Measurements from ENCODE around the gene CAMK2B. TPM values are rescaled to one million over a fixed set of nuclear protein-coding genes. Genes with fewer than 3 reads are reported as not detected.
"Not testable (repeated sequence)": the region's sequence is repeated elsewhere in the genome, so short reads cannot be mapped to it uniquely, and the experiment has no call there.

The CAMK2B gene
- total RNA-seq, 1 donor from 2014 or later: 0.09 TPM

DNA sequence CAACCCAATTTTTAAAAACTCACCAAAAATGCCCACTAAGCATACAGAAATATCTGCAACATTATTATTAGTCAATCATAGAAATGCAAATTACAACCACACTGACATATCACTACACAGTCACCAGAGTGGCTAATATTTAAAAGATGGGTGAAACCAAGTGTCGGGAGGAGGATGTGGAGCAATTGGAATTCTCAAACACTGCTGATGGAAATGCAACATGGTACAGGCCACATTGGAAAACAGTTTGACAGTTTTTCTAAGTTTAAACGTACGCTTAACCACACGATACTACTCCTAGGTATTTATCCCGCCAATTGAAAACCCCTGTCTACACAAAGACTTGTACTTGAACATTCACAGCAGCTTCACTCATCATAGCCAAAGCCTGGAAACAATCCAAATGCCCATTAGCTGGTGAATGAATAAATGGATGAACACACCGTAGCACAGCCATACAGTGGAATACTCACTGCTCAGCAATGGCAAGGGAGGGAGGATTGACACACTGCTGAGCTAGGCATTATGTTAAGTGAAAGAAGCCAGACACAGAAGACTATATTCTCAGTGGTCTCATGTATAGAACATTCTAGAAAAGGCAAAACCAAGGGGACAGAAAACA, 152.5 kb downstream of the CAMK2B start:
- no peak overlapping the region for H3K27ac Mint-ChIP-seq
- H3K79me2 ChIP-seq (ENCODE audit: low read depth): no peaks in the 10 kb centered on the region
- H3K27me3 Mint-ChIP-seq (ENCODE audit: insufficient read depth, low read depth): peaks cover 3% of the 10 kb centered on the region
- no peak overlapping the region for H3K4me3 Mint-ChIP-seq
- H3K27me3 ChIP-seq: peaks cover 6% of the 10 kb centered on the region
- DNase-seq (ENCODE audit: low spot score): no peak
- H2AFZ ChIP-seq (replicated peaks): no peak overlapping the region
- TF ChIP-seq, protein P1, sequence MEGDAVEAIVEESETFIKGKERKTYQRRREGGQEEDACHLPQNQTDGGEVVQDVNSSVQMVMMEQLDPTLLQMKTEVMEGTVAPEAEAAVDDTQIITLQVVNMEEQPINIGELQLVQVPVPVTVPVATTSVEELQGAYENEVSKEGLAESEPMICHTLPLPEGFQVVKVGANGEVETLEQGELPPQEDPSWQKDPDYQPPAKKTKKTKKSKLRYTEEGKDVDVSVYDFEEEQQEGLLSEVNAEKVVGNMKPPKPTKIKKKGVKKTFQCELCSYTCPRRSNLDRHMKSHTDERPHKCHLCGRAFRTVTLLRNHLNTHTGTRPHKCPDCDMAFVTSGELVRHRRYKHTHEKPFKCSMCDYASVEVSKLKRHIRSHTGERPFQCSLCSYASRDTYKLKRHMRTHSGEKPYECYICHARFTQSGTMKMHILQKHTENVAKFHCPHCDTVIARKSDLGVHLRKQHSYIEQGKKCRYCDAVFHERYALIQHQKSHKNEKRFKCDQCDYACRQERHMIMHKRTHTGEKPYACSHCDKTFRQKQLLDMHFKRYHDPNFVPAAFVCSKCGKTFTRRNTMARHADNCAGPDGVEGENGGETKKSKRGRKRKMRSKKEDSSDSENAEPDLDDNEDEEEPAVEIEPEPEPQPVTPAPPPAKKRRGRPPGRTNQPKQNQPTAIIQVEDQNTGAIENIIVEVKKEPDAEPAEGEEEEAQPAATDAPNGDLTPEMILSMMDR (IDR thresholded peaks at IDR 0.05): no peak
- no peak for TF ChIP-seq EZH2phosphoT487 (IDR thresholded peaks at IDR 0.05)
- TF ChIP-seq EZH2 (IDR thresholded peaks at IDR 0.05): no peak
- H3K36me3 ChIP-seq: no peaks in the 10 kb centered on the region
- H3K4me3 ChIP-seq: no peak overlapping the region
- peaks cover 8% of the 10 kb centered on the region for H3K9me3 Mint-ChIP-seq
- H3K9ac ChIP-seq: no peak overlapping the region
- H3K36me3 Mint-ChIP-seq: no peaks in the 10 kb centered on the region
- H3F3A ChIP-seq (ENCODE audit: low read depth): no peaks in the 10 kb centered on the region
- H3K4me1 ChIP-seq: peaks cover 4% of the 10 kb centered on the region
- H4K20me1 ChIP-seq (ENCODE audit: low read depth): no peaks in the 10 kb centered on the region
- H3K4me2 ChIP-seq: no peak overlapping the region
- peaks cover 20% of the 10 kb centered on the region for H3K4me1 Mint-ChIP-seq
- H3K27ac ChIP-seq: no peak overlapping the region
- H3K9me3 ChIP-seq (ENCODE audit: low read depth): no peaks in the 10 kb centered on the region

DNA sequence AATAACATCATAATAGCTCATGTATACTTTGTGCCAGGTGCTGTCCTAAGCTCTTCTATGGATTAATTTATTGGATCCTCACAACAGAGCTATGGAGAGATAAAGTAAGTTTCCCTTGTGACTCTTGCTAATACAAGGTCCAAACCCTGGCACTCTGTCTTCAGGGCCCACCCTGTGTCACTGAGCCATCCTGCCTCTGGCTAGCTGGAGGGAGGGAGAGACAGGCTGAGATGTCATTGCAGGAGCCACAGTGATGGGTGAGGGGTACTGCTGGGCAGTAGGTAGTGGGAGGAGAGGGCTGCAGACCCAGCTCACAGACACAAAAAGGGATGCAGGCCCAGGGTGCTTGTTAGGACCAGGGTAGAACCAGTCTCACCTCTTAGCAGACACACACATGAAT, 153.0 kb downstream of the CAMK2B start:
- DNase-seq (ENCODE audit: low spot score): no peak
- H3K4me2 ChIP-seq: no peak overlapping the region
- Mint-ChIP-seq H3K9me3 (peaks cover 8% of the 10 kb centered on the region), H3K4me3 (no peak overlapping the region), H3K27me3 (ENCODE audit: insufficient read depth, low read depth) (peaks cover 3% of the 10 kb centered on the region), H3K4me1 (peaks cover 15% of the 10 kb centered on the region), H3K36me3 (no peaks in the 10 kb centered on the region), H3K27ac (no peak overlapping the region)
- H3K9ac ChIP-seq: no peak overlapping the region
- no peaks in the 10 kb centered on the region for H3K36me3 ChIP-seq
- H3K4me3 ChIP-seq: no peak overlapping the region
- H3K27ac ChIP-seq: no peak overlapping the region
- no peaks in the 10 kb centered on the region for H3K9me3 ChIP-seq (ENCODE audit: low read depth)
- no peak for TF ChIP-seq EZH2phosphoT487 (IDR thresholded peaks at IDR 0.05)
- TF ChIP-seq, protein P1 (IDR thresholded peaks at IDR 0.05): no peak
- no peak for TF ChIP-seq EZH2 (IDR thresholded peaks at IDR 0.05)
- H3K79me2 ChIP-seq (ENCODE audit: low read depth): no peaks in the 10 kb centered on the region
- no peak overlapping the region for H2AFZ ChIP-seq (replicated peaks)
- no peaks in the 10 kb centered on the region for H3F3A ChIP-seq (ENCODE audit: low read depth)
- H4K20me1 ChIP-seq (ENCODE audit: low read depth): no peaks in the 10 kb centered on the region
- peaks cover 6% of the 10 kb centered on the region for H3K27me3 ChIP-seq
- H3K4me1 ChIP-seq: no peaks in the 10 kb centered on the region

DNA sequence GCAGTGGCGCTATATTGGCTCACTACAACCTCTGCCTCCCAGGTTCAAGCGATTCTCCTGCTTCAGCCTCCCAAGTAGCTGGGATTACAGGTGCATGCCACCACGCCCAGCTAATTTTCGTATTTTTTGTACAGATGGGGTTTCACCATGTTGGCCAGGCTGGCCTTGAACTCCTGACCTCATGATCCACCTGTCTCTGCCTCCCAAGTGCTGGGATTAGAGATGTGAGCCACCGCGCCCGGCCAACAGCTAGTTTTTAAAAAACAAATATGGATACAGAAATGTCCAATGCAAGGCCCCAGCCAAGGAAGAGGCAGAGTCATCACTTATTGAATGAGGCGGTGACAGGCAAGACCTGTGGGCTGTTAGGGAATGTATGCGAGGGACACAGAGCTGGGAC, 153.5 kb downstream of the CAMK2B start:
- H4K20me1 ChIP-seq (ENCODE audit: low read depth); H3K4me3 ChIP-seq; H3K4me2 ChIP-seq; H3K36me3 ChIP-seq; H3K4me3 Mint-ChIP-seq; H3K9me3 Mint-ChIP-seq; H3K36me3 Mint-ChIP-seq; H3K9ac ChIP-seq; H3F3A ChIP-seq (ENCODE audit: low read depth); H3K27me3 Mint-ChIP-seq (ENCODE audit: insufficient read depth, low read depth); H3K9me3 ChIP-seq (ENCODE audit: low read depth); DNase-seq (ENCODE audit: low spot score); H3K27ac Mint-ChIP-seq; H3K27ac ChIP-seq; H3K27me3 ChIP-seq; H3K79me2 ChIP-seq (ENCODE audit: low read depth); H3K4me1 ChIP-seq; H2AFZ ChIP-seq (replicated peaks): not testable (repeated sequence)
- peaks cover 11% of the 10 kb centered on the region for H3K4me1 Mint-ChIP-seq

- peaks cover 10% of the 10 kb centered on the region for H3K4me1 Mint-ChIP-seq
Measured at GRCh38 chr7:44167920-44168319, 157.5 kb downstream of the CAMK2B start.

More at GRCh38 chr7:44167920-44168319, 157.5 kb downstream of the CAMK2B start:
- Histone ChIP-seq H3K36me3 (no peaks in the 10 kb centered on the region), H3K27me3 (no peaks in the 10 kb centered on the region), H3K27ac (no peak overlapping the region), H3K4me3 (no peak overlapping the region), H3K9ac (no peak overlapping the region), H3K4me2 (no peak overlapping the region), H4K20me1 (ENCODE audit: low read depth) (no peaks in the 10 kb centered on the region), H2AFZ (replicated peaks) (no peak overlapping the region), H3F3A (ENCODE audit: low read depth) (no peaks in the 10 kb centered on the region), H3K4me1 (peaks cover 12% of the 10 kb centered on the region), H3K79me2 (ENCODE audit: low read depth) (no peaks in the 10 kb centered on the region), H3K9me3 (ENCODE audit: low read depth) (no peaks in the 10 kb centered on the region)
- Mint-ChIP-seq H3K4me3 (no peak overlapping the region), H3K27ac (no peak overlapping the region), H3K36me3 (no peaks in the 10 kb centered on the region), H3K9me3 (peaks cover 6% of the 10 kb centered on the region), H3K27me3 (ENCODE audit: insufficient read depth, low read depth) (peaks cover 3% of the 10 kb centered on the region)
- no peak for DNase-seq (ENCODE audit: low spot score)
- TF ChIP-seq EZH2 (IDR thresholded peaks at IDR 0.05): no peak
- TF ChIP-seq, protein P1 (IDR thresholded peaks at IDR 0.05): no peak
- TF ChIP-seq EZH2phosphoT487 (IDR thresholded peaks at IDR 0.05): no peak
